ENCODE results near the gene HEPHL1. TPM values are rescaled to one million over a fixed set of nuclear protein-coding genes. Genes with fewer than 3 reads are reported as not detected.

HEPHL1 gene
- total and polyA plus RNA-seq, 2 experiments from 2014 or later: 0.07 to 0.21 TPM

DNA sequence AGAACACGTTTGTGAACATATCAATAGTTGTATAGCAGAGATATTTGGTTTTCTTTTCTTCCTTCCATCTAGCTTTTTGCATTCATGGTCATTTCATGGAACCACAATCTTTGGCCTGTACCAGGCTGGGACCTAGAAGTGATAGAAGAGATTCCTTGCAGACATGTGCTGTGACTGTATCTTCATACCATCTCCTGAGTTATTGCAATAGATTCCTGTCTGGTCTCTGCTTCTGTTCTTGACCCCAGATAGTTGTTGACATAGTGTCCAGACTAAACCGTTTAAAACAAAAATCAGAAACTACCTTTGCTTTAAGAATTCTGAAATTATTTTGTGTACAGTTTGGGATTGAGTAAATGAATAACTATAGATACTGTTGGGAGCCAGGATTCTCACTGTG lies 124.3 kb downstream of the HEPHL1 start:
- Mint-ChIP-seq H3K27me3 (ENCODE audit: insufficient read depth, low read depth, poor library complexity) (peaks cover 4% of the 10 kb centered on the region), H3K36me3 (ENCODE audit: low read depth) (no peaks in the 10 kb centered on the region), H3K4me1 (peaks cover 76% of the 10 kb centered on the region), H3K9me3 (no peaks in the 10 kb centered on the region), H3K4me3 (no peak overlapping the region), H3K27ac (no peak overlapping the region)
- H2AFZ ChIP-seq: no peak overlapping the region
- H3K27ac ChIP-seq (ENCODE audit: low read depth): no peak overlapping the region
- H4K20me1 ChIP-seq (replicated peaks; ENCODE audit: insufficient read depth): peaks cover 89% of the 10 kb centered on the region
- TF ChIP-seq EZH2 (IDR thresholded peaks at IDR 0.05; ENCODE audit: low read depth, unreplicated experiment): no peak
- no peak for TF ChIP-seq POLR2AphosphoS5 (IDR thresholded peaks at IDR 0.05; ENCODE audit: low read depth)
- TF ChIP-seq, protein P1, sequence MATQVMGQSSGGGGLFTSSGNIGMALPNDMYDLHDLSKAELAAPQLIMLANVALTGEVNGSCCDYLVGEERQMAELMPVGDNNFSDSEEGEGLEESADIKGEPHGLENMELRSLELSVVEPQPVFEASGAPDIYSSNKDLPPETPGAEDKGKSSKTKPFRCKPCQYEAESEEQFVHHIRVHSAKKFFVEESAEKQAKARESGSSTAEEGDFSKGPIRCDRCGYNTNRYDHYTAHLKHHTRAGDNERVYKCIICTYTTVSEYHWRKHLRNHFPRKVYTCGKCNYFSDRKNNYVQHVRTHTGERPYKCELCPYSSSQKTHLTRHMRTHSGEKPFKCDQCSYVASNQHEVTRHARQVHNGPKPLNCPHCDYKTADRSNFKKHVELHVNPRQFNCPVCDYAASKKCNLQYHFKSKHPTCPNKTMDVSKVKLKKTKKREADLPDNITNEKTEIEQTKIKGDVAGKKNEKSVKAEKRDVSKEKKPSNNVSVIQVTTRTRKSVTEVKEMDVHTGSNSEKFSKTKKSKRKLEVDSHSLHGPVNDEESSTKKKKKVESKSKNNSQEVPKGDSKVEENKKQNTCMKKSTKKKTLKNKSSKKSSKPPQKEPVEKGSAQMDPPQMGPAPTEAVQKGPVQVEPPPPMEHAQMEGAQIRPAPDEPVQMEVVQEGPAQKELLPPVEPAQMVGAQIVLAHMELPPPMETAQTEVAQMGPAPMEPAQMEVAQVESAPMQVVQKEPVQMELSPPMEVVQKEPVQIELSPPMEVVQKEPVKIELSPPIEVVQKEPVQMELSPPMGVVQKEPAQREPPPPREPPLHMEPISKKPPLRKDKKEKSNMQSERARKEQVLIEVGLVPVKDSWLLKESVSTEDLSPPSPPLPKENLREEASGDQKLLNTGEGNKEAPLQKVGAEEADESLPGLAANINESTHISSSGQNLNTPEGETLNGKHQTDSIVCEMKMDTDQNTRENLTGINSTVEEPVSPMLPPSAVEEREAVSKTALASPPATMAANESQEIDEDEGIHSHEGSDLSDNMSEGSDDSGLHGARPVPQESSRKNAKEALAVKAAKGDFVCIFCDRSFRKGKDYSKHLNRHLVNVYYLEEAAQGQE (IDR thresholded peaks at IDR 0.05; ENCODE audit: unreplicated experiment): no peak
- TF ChIP-seq JUNB (IDR thresholded peaks at IDR 0.05; ENCODE audit: unreplicated experiment): no peak
- TF ChIP-seq EZH2phosphoT487 (IDR thresholded peaks at IDR 0.05; ENCODE audit: unreplicated experiment): no peak
- TF ChIP-seq, protein P2, sequence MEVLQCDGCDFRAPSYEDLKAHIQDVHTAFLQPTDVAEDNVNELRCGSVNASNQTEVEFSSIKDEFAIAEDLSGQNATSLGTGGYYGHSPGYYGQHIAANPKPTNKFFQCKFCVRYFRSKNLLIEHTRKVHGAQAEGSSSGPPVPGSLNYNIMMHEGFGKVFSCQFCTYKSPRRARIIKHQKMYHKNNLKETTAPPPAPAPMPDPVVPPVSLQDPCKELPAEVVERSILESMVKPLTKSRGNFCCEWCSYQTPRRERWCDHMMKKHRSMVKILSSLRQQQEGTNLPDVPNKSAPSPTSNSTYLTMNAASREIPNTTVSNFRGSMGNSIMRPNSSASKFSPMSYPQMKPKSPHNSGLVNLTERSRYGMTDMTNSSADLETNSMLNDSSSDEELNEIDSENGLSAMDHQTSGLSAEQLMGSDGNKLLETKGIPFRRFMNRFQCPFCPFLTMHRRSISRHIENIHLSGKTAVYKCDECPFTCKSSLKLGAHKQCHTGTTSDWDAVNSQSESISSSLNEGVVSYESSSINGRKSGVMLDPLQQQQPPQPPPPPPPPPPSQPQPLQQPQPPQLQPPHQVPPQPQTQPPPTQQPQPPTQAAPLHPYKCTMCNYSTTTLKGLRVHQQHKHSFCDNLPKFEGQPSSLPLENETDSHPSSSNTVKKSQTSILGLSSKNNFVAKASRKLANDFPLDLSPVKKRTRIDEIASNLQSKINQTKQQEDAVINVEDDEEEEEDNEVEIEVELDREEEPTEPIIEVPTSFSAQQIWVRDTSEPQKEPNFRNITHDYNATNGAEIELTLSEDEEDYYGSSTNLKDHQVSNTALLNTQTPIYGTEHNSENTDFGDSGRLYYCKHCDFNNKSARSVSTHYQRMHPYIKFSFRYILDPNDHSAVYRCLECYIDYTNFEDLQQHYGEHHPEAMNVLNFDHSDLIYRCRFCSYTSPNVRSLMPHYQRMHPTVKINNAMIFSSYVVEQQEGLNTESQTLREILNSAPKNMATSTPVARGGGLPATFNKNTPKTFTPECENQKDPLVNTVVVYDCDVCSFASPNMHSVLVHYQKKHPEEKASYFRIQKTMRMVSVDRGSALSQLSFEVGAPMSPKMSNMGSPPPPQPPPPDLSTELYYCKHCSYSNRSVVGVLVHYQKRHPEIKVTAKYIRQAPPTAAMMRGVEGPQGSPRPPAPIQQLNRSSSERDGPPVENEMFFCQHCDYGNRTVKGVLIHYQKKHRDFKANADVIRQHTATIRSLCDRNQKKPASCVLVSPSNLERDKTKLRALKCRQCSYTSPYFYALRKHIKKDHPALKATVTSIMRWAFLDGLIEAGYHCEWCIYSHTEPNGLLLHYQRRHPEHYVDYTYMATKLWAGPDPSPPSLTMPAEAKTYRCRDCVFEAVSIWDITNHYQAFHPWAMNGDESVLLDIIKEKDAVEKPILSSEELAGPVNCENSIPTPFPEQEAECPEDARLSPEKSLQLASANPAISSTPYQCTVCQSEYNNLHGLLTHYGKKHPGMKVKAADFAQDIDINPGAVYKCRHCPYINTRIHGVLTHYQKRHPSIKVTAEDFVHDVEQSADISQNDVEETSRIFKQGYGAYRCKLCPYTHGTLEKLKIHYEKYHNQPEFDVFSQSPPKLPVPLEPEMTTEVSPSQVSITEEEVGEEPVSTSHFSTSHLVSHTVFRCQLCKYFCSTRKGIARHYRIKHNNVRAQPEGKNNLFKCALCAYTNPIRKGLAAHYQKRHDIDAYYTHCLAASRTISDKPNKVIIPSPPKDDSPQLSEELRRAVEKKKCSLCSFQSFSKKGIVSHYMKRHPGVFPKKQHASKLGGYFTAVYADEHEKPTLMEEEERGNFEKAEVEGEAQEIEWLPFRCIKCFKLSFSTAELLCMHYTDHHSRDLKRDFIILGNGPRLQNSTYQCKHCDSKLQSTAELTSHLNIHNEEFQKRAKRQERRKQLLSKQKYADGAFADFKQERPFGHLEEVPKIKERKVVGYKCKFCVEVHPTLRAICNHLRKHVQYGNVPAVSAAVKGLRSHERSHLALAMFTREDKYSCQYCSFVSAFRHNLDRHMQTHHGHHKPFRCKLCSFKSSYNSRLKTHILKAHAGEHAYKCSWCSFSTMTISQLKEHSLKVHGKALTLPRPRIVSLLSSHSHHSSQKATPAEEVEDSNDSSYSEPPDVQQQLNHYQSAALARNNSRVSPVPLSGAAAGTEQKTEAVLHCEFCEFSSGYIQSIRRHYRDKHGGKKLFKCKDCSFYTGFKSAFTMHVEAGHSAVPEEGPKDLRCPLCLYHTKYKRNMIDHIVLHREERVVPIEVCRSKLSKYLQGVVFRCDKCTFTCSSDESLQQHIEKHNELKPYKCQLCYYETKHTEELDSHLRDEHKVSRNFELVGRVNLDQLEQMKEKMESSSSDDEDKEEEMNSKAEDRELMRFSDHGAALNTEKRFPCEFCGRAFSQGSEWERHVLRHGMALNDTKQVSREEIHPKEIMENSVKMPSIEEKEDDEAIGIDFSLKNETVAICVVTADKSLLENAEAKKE (CRISPR knock-in tag; IDR thresholded peaks at IDR 0.05): no peak
- TF ChIP-seq NANOG (IDR thresholded peaks at IDR 0.05; ENCODE audit: borderline replicate concordance): no peak
- no peak for TF ChIP-seq ZNF331 (CRISPR knock-in tag; IDR thresholded peaks at IDR 0.05; ENCODE audit: low read depth)
- TF ChIP-seq, protein P3, sequence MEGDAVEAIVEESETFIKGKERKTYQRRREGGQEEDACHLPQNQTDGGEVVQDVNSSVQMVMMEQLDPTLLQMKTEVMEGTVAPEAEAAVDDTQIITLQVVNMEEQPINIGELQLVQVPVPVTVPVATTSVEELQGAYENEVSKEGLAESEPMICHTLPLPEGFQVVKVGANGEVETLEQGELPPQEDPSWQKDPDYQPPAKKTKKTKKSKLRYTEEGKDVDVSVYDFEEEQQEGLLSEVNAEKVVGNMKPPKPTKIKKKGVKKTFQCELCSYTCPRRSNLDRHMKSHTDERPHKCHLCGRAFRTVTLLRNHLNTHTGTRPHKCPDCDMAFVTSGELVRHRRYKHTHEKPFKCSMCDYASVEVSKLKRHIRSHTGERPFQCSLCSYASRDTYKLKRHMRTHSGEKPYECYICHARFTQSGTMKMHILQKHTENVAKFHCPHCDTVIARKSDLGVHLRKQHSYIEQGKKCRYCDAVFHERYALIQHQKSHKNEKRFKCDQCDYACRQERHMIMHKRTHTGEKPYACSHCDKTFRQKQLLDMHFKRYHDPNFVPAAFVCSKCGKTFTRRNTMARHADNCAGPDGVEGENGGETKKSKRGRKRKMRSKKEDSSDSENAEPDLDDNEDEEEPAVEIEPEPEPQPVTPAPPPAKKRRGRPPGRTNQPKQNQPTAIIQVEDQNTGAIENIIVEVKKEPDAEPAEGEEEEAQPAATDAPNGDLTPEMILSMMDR (conservative IDR thresholded peaks at IDR 0.05; ENCODE audit: low read depth in 2 of 2): no peak
- TF ChIP-seq ZNF114 (CRISPR knock-in tag; IDR thresholded peaks at IDR 0.05): no peak
- TF ChIP-seq, protein P4, sequence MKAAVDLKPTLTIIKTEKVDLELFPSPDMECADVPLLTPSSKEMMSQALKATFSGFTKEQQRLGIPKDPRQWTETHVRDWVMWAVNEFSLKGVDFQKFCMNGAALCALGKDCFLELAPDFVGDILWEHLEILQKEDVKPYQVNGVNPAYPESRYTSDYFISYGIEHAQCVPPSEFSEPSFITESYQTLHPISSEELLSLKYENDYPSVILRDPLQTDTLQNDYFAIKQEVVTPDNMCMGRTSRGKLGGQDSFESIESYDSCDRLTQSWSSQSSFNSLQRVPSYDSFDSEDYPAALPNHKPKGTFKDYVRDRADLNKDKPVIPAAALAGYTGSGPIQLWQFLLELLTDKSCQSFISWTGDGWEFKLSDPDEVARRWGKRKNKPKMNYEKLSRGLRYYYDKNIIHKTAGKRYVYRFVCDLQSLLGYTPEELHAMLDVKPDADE (IDR thresholded peaks at IDR 0.05): no peak
- TF ChIP-seq STAT1 (IDR thresholded peaks at IDR 0.05; ENCODE audit: unreplicated experiment): no peak
- TF ChIP-seq CREB1 (CRISPR knock-in tag; IDR thresholded peaks at IDR 0.05; ENCODE audit: low read depth): no peak
- H3F3A ChIP-seq (replicated peaks; ENCODE audit: low read depth): no peaks in the 10 kb centered on the region
- H3K4me3 ChIP-seq: no peak overlapping the region
- peaks cover 66% of the 10 kb centered on the region for H3K4me1 ChIP-seq (ENCODE audit: insufficient read depth)
- H3K79me2 ChIP-seq (replicated peaks; ENCODE audit: insufficient read depth): peaks cover 100% of the 10 kb centered on the region
- no peak overlapping the region for H3K4me2 ChIP-seq
- DNase-seq (ENCODE audit: low spot score): no peak
- H3K36me3 ChIP-seq (ENCODE audit: insufficient read depth): no peaks in the 10 kb centered on the region
- ATAC-seq: no peak
- no peaks in the 10 kb centered on the region for H3K9me2 ChIP-seq (ENCODE audit: insufficient read depth)
- no peaks in the 10 kb centered on the region for H3K27me3 ChIP-seq (ENCODE audit: insufficient read depth)
